HG03460 (cell line): ENCODE measurements around the gene SEC24B.
"Not testable (repeated sequence)": the region's sequence is repeated elsewhere in the genome, so short reads cannot be mapped to it uniquely, and the experiment has no call there.

Source experiments
- ATAC-seq: cut with Tn5 transposase; IDR thresholded peaks from one replicate; pipeline ENCODE4 v1.9.1; 2021; ENCODE audit not compliant: unreplicated experiment

Gene SEC24B

DNA sequence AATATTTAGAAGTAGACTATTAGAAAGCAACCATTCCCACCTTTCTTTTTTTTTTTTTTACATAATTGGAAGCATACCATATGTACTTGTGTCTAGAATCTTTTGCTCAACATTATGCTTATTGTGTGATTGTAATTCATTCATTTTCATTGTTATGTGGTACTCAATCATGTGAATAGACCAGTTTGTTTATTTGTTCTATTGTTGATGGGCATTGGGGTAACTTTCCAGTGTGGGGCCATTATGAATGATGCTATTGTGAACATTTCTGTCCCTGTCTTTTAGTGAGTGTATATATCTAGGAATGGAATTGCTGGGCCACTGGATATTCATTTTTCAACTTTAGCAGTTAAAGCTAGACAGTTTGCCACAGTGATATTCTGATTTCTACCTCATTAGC, 63.9 kb downstream of the SEC24B start:
- no peak for ATAC-seq

DNA sequence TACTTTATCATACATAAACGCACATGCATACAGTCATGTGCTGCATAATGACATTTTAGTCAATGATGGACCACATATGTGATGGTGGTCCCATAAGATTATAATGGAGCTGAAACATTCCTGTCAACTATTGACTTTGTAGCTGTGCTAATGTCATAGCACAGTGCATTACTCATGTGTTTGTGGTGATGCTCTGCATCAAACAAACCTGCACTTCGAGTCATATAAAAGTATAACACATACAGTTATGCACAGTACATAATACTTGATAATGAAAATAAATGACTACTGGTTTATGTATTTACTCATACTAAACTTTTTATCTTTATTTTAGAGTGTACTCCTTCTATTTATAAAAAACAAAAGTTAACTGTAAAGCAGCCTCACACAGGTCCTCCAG, 65.9 kb downstream of the SEC24B start:
- ATAC-seq = no peak

DNA sequence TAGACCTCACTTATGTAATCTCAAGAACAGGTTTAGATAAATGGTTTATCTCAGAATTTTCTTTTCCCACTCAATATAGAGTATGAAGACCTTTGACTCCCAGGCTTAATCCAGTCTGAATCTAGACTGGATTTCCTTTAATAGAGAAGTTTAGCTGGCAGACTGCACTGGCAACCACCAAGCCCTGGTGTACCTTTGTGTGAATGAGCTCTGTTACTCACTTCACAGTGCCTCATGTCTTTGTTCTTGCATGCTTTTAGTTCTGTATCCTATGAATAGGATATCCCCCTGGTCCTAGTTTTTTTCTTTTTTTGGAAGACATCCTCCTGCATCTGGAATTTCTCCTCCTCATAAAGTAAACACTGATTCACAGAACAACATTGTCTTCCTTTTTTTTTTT, 73.3 kb downstream of the SEC24B start:
- no peak for ATAC-seq

DNA sequence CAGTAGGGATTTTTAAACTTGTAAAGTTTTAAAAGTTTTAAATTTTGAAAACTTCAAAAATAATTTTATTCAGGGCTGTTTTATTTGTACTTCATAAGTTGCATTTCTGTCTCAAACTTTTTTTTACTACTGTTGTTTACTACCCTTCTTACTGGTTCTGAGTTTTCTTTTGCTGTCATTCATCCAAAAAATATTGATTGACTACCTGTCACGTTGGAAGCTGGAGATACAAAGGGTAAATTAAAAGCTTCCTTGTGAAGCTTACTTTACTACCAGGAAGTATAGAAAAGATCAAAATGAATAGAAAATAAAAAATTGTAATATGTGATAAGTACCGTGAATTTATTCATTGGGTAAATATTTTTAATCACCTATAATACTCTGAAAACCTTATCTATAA, 77.1 kb downstream of the SEC24B start:
- no peak for ATAC-seq

DNA sequence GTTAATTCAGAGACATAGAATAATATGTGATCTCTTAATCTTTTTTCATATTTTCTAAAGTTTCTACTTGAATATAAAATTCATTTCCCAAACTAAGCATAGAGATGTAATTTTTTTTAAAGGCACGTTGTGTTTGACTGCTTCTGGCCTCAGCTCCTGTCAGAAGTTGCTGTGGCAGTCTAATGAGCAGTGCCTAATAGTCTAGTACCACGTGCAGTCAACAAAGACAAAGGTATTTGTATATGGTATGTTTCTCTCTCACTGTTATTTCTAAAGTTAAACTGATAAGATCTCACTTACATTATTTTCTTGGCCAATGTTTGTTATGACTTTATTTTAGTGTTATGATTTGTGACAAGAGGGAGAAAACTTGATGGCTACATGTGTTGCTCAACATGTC, 77.8 kb downstream of the SEC24B start:
- no peak for ATAC-seq

DNA sequence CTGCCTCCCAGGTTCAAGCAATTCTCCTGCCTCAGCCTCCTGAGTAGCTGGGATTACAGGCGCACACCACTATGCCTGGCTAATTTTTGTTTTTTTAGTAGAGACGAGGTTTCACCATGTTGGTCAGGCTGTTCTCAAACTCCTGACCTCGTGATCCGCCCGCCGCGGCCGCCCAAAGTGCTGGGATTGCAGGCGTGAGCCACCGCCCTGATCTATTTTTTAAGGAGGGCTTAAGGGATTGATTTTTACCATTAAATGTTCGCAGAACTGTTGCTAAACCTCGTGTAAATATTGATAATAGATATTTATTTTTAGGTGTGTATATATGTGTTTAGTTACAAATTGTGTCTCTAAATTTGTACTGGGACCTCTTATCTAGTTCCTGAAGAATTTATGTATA, 79.8 kb downstream of the SEC24B start:
- ATAC-seq = not testable (repeated sequence)

DNA sequence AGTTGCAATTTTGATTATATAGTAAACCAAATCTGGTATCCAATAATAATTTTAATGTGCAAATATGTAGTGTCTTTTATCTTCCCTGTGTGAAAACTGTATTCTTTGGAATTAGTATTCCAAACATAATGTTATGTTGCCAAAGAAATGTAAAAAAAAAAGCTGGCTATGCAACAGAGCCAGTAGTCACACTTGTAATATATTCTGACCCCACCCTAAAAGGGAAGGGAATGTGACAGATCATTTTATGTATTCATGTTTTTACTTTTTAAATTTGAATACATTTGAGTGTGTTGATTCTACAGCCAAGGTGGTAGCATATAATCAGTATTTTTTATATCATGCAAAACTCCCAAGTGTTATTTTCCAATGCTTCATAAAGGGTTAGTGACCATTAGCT, 98.6 kb downstream of the SEC24B start:
- no peak for ATAC-seq

DNA sequence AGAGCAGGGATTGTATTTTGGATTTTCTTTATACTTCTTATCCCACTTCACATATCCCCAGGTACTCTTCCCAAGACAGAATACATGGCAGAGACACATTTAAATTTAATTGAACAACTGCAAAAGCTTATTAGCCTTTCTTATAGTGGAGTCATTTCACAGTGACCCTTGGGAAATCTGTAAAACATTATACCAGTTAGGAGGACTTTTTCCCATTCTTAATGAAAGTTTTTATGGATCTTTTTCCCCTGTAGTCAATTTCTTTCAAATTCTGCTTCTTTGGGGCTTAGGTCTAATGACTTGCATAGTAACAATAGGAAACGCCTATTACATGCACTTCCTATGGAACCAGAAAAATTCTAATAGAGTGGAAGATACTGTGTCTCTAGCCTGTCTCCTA, 111.8 kb downstream of the SEC24B start:
- ATAC-seq = no peak

DNA sequence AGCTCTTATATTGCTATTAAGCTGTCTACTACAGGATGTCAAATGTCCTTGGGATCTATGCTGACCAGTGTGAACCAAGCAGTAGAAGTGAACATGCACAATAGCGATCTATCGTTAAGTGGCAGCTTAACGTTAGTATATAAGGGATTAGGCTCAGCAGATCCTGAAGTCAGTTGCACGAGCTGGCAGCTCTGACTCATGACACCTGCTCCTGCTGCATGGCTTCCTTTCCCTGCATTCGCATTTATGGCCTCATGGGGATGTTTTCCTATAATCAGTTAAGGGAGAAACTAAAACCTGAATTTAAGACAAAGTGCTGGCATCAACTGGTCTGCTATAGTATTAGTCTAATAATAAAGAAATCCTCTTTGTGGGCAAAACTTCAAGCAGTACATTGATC, 113.8 kb downstream of the SEC24B start:
- ATAC-seq = no peak

DNA sequence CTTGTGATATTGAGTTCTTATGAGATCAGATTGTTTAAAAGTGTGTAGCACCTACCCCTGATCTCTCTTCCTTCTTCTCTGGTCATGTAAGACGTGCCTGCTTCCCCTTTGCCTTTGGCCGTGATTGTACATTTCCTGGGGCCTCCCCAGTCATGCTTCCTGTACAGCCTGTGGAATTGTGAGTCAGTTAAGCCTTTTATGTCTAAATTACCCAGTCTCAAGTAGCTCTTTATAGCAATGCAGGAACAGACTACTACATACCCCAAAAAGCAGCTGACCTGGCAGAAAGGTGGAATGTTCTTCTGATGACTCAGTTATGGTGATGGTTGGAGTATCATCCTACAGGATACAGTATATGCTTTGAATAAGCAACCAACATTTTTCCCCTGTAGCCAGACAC, 115.0 kb downstream of the SEC24B start:
- no peak for ATAC-seq

DNA sequence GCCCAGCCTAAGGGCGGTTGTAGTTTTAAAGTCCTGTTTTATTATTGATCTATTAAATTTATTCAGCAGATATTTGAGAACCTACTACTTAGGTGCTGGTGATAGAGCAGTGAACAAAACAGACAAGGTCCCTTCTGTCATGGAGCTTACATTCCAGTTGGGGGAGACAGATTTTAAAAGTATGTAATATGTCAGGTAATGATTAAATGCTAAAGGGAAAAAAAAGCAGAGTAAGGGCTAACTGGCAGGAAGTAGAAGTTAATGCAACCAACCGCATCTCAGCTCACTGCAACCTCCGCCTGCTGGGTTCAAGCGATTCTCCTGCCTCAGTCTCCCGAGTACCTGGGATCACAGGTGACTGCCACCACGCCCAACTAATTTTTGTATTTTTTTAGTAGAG, 118.6 kb downstream of the SEC24B start:
- peak; percentile 42 for ATAC-seq

DNA sequence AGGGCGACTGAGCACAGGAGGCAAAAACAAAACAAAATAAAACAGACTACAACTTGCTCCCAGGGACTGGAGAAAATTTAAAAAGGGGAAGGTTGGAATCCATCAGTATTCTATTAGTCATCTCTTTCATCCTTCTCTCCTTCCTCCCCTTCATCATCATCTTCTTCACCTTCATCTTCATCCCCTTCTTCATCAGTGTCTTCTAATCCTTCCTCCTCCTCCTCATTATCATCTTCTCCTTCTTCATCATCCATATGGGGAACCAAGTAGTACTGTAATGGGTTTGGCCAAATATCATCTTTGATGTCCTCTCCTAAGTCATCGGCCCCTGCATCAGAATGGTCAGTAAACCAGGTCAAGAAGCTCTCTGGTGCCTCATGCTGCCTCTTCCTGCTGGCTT, 119.5 kb downstream of the SEC24B start:
- ATAC-seq = no peak

DNA sequence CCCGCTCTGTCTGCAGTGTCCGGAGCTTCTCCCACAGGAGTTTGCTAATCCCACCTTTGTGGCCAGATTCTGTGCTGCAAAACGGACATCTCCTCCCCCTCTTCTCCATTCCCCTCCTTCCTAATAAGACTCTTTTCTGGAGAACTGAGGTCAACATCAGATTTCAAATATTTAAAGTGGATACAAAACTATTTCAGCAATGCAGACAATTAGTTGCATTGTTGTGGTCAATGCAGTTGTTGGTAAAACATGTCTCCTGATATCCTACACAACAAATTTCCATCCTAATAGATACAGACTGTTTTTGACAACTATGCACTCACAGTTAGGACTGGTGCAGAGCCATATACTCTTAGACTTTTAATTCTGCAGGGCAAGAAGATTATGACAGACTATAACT, 121.4 kb downstream of the SEC24B start:
- ATAC-seq = no peak

DNA sequence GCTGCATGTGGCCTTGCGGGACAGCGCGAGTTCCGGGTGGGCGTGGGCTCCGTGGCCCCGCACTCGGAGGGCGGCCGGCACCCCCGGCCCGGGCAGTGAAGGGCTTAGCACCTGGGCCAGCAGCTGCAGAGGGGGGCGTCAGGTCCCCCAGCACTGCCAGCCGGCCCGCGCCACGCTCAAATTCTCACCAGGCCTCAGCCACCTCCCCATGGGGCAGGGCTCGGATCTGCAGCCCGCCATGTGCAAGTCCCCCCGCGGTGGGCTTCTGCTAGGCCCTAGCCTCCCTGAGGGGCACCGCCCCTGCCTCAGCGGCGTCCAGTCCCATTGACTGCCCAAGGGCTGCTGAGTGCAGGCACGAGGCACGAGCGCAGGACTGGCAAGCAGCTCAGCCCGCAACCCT, 123.8 kb downstream of the SEC24B start:
- ATAC-seq = no peak

DNA sequence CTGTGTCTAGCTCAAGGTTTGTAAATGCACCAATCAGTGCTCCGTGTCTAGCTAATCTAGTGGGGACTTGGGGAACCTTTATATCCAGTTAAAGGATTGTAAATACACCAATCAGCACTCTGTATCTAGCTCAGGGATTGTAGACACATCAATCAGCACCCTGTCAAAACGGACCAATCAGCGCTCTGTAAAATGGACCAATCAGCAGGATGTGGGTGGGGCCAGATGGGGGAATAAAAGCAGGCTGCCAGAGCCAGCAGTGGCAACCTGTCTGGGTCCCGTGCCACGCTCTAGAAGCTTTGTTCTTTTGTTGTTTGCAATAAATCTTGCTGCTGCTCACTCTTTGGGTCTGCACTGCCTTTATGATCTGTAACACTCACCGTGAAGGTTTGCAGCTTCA, 124.5 kb downstream of the SEC24B start:
- not testable (repeated sequence) for ATAC-seq

DNA sequence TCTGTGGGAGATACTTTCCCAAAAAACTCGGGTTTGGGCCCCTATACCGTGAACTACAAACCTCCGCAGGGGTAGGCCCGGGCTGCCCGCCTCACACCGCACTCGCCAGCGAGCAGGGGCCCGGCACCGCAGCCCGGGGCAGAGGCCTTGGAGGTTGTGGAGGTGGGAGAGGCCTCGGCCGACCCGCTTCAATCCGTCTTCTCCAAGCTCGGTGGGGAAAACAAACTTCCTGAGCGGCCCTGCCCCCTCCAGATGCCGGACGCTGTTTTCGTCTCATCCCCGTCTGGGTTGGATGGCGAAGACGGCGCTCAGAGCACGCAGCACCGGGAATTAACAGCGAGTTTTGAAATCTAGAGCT, 126.0 kb downstream of the SEC24B start:
- peak; percentile 13 for ATAC-seq

DNA sequence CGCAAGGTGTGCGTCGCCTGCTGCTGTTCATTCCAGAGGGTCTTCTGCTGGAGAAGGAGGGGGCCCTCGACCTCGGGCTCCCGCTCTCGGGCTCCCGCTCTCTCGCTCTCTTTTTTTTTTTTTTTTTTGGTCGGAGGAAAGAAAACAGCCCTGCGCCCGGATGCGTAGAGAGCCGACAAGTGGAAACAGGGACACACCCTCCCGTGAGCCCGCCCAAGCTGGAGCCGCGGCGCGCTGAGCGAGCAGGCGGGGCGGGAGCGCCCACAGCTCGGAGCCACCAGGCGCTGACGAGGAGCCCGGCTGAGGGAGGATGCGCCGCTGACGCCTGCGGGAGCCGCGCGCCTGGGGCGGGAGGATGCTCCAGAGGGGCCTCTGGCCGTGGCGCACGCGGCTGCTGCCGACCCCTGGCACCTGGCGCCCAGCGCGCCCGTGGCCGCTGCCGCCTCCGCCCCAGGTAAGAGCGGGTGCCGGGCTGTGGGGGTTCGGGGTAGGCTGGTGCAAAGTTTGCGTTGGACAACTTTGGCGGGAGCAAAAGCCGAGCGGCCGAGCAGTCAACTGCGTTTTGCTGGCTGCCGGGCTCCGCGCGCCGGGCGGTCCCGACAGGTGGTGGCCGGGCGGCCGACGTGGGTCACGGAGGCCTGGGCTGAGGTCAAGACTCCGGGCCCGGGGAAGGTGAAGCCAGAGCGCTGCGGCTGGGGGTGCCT, 126.5 kb downstream of the SEC24B start, which contains the start of gene MCUB:
MCUB (plus strand) TSS at position 264 of the 704 bp plus-strand sequence; CDS start at position 356, 92 bp downstream.
- ATAC-seq = peak; percentile 89

DNA sequence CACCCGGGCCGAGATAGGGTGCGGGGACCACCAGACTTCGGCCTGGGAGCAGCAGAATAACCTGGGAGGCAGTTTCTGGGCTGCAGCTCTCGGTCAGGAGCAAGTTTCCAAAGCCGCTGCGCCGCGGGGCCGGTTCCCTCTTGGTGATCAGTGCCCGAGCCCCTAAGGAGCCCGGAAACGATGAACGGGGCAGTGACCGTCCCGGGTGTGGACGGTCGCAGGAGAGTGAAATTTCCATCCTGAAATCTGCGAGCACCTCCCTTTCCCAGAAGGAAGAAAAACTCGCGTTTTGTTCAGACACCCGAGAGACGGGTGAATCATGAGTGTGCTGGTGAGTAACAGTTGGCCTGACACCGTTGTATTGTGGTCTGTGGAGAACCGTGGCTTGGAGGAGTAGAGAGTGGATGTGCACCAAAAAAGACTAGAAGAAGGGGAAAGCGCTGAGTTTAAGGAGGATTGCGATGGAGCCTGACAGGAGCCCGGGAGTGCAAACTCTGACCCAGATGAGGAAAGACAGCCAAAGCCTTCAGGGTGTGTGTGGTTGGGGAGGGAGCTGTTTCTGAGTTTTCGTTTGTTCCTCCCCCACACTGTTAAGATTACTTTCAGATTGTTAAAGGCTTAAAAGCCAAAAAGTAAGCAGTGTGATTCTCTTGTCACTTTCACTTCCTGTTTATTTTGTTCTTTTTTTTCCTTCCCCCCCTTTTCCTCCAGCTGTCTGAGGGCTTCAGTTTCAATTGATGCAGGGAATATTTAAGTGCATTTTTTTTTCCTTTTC, 127.3 kb downstream of the SEC24B start:
- ATAC-seq = peak; percentile 69

DNA sequence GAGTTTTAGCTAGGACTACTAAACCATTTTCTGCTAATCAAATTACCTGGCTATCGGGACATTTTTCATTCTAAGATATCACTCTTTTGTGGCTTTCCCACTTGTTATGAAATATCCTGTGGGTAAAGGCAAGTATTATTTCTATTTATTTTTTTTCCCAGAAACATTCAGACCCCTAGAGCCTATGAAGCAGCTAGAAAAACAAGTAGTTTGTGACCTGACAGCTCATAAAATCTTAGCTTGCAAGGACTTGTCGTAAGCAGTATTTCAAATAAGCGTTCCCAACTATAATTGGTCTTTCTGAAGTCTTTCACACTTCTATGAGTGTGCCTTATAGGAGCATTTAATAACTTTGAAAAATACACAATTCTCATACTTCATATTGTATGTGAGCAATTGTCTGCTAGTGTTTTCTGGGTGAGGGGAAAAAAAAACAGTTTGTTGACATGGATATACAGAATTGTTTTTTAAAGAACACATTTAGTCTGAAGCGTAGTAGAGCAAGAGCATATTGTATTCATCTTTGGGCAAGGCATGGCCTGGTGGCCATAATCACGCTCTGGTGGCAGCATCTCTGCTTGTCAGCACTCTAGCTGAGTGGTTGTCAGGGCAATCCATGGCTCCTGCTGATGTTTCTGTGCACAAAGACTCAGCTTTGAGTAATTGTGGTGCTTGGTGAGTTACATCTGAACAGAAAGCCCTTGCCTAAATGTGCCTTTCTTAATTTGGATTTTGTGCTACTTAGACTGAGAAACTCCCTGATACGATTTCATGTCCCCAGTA, 129.0 kb downstream of the SEC24B start:
- ATAC-seq = no peak

DNA sequence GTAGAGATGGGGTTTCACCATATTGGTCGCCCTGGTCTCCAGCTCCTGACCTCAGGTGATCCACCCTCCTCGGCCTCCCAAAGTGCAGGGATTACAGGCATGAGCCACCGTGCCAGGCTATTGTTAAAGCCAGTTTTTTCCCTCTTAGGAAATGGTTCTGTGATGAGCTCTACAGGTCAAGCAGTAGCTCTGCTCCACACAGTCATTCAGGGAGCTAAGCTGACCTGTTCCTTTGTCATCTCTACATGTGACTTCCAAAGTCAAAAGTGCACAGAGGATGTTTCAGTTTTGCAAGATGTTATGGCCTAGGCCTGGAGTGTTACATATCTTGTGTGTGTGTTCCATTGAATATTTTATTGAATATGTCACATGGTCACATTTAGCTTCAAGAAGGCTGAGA, 137.9 kb downstream of the SEC24B start:
- no peak for ATAC-seq

DNA sequence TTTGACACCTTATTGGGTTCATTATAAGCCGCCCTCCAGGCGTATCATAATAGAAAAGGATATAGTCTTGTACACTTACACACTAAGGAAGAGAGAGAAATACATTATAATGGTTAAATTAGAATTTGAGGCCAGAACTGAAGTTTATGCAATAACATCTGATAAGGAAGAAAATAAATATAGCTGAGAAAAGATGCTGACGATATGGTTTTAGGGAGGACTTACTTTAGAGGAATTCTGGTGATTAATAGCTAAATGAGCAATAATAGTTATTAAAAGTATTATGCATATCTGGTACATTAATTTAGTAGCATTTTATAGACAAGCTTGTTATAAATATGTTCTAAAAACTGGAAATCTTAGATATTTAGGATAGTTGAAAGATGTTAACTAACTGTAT, 138.5 kb downstream of the SEC24B start:
- ATAC-seq = no peak

DNA sequence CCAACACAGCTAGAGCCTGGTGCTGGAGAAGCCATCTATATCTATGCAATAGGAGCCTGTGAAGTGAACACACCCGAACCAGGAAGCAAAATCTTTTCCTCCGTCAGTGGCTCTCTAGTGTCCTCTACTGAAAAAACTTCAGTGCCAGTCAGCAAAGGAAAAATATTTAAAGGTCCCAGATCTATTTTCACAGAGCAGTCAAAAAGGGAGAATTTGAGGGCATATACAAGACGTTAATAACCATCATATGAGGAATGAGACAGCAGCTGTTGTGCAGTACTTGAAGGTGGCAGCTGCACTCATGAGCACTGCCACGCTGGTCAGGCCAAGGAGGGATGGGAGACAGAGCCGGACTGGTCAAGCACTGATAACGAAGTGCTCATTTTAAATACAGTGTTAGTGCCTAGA, 140.8 kb downstream of the SEC24B start:
- ATAC-seq = no peak
